Activated naive CD4-positive, alpha-beta T cell treated with anti-CD3 and anti-CD28 coated beads, Interleukin-2, amount 50 U/mL, for 72 hours (primary cell): Measurements from ENCODE around the gene STK17B. TPM values are rescaled to one million over a fixed set of nuclear protein-coding genes. Genes with fewer than 3 reads are reported as not detected.

Source experiments
- total RNA-seq, 2 donors: library from RNA; stranded (reverse); gene quantifications; one replicate each; pipeline ENCODE4 v1.2.3, GENCODE V29; 2022

The STK17B gene
- total RNA-seq, 2 donors from 2014 or later, result 164 to 240 TPM

Other genes starting within 250 kb of the STK17B start
- under 1 TPM in 1 of 2 donors, not detected in 1; 0.05 TPM for gene DNAH7, start 102.7 kb downstream of the STK17B start, total RNA-seq